Neural crest cell (in vitro differentiated cells): Measurements from ENCODE around the gene FAM180A. TPM values are rescaled to one million over a fixed set of nuclear protein-coding genes. Genes with fewer than 3 reads are reported as not detected.

Experiments used
- DNase-seq: peaks from one replicate; pipeline ENCODE4 v3.0.0; 2021; ENCODE audit warnings: low read depth, mixed read lengths, low spot score
- H3K27ac Mint-ChIP-seq: one replicate; pipeline ENCODE4 v1.8.0; 2021; ENCODE audit warnings: mild to moderate bottlenecking, mixed read lengths; ENCODE audit not compliant: unreplicated experiment
- H3K27me3 Mint-ChIP-seq: 2 replicates; pipeline ENCODE4 v1.8.0; 2021; ENCODE audit warnings: low read depth, mild to moderate bottlenecking, mixed read lengths
- H3K36me3 Mint-ChIP-seq: 2 replicates; pipeline ENCODE4 v1.8.0; 2021; ENCODE audit warnings: low read depth, mild to moderate bottlenecking, mixed read lengths
- H3K4me1 Mint-ChIP-seq: 2 replicates; pipeline ENCODE4 v1.8.0; 2021; ENCODE audit warnings: mixed read lengths
- H3K4me3 Mint-ChIP-seq: one replicate; pipeline ENCODE4 v1.8.0; 2021; ENCODE audit warnings: mild to moderate bottlenecking, mixed read lengths
- H3K9me3 Mint-ChIP-seq: 2 replicates; pipeline ENCODE4 v1.8.0; 2021; ENCODE audit warnings: mixed read lengths
- total RNA-seq: library from RNA; stranded (reverse); gene quantifications from 2 replicates; pipeline ENCODE4 v1.2.1, GENCODE V29; 2021
- TF ChIP-seq, protein P1 (sequence below): fragments of 200-600 bp; sonication (generic); conservative IDR thresholded peaks from 2 replicates; pipeline ENCODE4 v1.5.0; 2021; ENCODE audit warnings: antibody characterized with exemption, mild to moderate bottlenecking

Gene FAM180A
- total RNA-seq, 1 donor from 2014 or later = not detected

DNA sequence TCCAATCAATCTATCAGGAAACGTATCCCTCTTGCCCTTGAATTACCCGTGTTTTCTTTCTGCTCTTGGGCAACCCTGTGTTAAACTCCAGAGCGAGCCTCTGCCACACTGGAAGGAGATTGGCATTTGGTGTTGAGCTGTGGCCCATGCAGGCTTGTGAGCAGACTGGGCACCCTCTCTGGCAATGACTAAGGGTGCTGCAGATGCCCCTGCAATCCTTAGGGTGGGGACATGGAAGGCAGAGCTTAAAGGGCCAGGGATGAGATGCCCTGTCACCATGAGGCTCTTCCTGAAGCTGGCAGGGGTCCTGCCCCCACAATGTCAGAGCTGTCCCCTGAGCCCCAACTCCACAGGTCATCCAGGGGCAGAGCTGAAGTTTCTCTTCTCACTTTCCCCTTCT is 19.5 kb upstream of the FAM180A start:
- TF ChIP-seq, protein P1, sequence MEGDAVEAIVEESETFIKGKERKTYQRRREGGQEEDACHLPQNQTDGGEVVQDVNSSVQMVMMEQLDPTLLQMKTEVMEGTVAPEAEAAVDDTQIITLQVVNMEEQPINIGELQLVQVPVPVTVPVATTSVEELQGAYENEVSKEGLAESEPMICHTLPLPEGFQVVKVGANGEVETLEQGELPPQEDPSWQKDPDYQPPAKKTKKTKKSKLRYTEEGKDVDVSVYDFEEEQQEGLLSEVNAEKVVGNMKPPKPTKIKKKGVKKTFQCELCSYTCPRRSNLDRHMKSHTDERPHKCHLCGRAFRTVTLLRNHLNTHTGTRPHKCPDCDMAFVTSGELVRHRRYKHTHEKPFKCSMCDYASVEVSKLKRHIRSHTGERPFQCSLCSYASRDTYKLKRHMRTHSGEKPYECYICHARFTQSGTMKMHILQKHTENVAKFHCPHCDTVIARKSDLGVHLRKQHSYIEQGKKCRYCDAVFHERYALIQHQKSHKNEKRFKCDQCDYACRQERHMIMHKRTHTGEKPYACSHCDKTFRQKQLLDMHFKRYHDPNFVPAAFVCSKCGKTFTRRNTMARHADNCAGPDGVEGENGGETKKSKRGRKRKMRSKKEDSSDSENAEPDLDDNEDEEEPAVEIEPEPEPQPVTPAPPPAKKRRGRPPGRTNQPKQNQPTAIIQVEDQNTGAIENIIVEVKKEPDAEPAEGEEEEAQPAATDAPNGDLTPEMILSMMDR = no peak
- peaks cover 15% of the 10 kb centered on the region for H3K27me3 Mint-ChIP-seq
- peaks cover 4% of the 10 kb centered on the region for H3K4me1 Mint-ChIP-seq
- no peaks in the 10 kb centered on the region for H3K9me3 Mint-ChIP-seq
- no peak overlapping the region for H3K4me3 Mint-ChIP-seq
- no peak overlapping the region for H3K27ac Mint-ChIP-seq
- no peak for DNase-seq
- H3K36me3 Mint-ChIP-seq = no peaks in the 10 kb centered on the region

DNA sequence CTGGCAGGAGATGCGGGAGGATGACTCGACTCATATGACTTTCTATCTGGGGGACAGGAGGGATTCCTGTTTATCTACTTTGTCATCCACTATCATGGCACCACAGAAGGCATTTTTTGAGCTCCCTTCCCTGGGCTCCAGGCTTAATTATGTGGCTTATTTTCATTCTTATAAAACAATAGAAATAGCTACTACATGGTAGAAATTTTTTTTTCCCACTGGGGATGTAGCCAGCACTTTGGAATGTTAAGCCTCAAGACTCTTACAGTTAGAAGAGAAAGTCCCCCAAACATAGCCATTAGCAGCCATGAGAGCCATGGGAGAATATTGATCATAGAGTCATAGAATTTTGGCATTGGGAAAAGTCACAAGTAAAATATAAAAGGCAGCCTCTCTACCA is 14.6 kb upstream of the FAM180A start:
- no peaks in the 10 kb centered on the region for H3K36me3 Mint-ChIP-seq
- DNase-seq = no peak
- no peaks in the 10 kb centered on the region for H3K9me3 Mint-ChIP-seq
- TF ChIP-seq, protein P1 = no peak
- H3K27me3 Mint-ChIP-seq = peaks cover 28% of the 10 kb centered on the region
- no peak overlapping the region for H3K27ac Mint-ChIP-seq
- H3K4me3 Mint-ChIP-seq = no peak overlapping the region
- peaks cover 10% of the 10 kb centered on the region for H3K4me1 Mint-ChIP-seq

DNA sequence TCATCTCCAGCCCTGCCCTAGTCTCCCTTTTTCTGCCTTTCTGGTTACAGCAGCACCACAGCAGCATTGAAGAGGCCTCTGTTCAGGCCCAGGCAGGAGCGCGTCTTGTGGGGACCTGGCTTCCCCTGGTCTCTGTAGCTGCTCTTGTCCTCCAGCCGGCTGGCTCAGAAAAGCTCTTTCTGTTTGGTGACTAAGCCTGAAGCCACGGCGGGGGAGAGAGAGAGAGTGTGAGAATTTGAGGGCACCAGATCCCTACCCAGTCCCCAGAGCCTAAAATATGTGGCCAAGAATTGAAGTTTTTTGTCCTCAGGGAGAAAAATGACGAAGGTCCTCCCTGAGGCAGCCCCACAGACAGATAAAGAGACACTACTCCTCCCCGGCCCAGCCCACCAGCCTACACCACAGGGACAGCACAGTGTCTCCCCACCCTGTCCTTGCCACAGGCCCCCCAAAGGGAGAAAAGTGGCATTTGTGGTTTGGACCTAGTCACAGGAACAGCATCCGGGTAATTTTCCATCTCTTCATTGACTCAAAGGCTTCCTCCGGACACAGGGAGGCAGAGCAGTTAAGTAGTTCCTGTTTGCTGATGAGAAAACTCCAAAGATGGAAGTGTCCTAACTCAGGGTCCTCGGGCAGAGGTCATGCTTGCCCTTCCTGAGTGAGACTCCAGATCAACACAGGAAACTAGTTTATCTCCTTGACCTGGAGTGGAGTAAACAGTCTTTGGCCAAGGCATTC is 13.3 kb upstream of the FAM180A start:
- DNase-seq = no peak
- H3K4me3 Mint-ChIP-seq = no peak overlapping the region
- no peak overlapping the region for H3K27ac Mint-ChIP-seq
- peaks cover 13% of the 10 kb centered on the region for H3K4me1 Mint-ChIP-seq
- TF ChIP-seq, protein P1 = no peak
- H3K9me3 Mint-ChIP-seq = peaks cover under 1% of the 10 kb centered on the region
- H3K36me3 Mint-ChIP-seq = no peaks in the 10 kb centered on the region
- H3K27me3 Mint-ChIP-seq = peaks cover 32% of the 10 kb centered on the region

DNA sequence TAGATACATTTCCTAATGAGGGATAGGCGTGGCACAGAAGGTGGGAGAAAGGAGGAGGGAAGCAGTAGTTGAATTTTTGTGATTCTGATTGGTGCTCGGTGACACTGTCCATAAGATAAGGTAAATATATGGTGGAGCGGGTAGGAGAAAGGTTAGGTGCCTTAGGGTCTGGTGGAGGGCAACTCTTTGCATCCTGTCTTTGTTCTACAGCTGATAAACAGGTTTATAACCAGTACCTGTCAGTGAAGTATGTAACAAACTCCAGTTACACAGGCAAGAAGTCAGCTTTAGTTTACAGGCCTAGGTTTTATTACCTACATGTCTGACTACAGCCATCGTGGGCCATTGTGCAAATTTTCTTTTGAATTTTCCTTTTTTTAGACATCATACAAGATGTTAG is 10.9 kb upstream of the FAM180A start:
- TF ChIP-seq, protein P1 = no peak
- H3K36me3 Mint-ChIP-seq = no peaks in the 10 kb centered on the region
- peaks cover 4% of the 10 kb centered on the region for H3K9me3 Mint-ChIP-seq
- peaks cover 27% of the 10 kb centered on the region for H3K27me3 Mint-ChIP-seq
- no peak overlapping the region for H3K4me3 Mint-ChIP-seq
- no peak overlapping the region for H3K27ac Mint-ChIP-seq
- DNase-seq = no peak
- H3K4me1 Mint-ChIP-seq = peaks cover 8% of the 10 kb centered on the region

DNA sequence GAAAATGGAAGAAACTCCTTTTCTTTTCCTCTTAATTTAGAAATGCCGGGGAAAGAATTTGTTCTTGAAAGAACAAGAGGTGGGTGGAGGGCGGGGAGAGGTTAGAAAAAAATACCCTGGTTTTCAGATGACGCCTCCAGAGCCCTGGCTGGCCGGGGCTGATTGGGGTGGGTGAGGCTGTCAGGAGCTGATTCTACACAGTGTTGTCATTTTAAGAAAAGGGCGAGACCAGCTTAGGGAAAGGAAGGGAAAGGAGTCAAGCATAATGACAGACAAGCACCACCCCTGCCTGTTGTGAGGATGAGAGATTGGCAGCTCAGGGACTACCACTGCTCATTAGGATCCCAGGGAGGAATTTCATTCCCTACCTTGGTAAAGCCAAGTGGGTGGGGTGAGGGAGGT is 9.9 kb upstream of the FAM180A start:
- H3K36me3 Mint-ChIP-seq = no peaks in the 10 kb centered on the region
- H3K27ac Mint-ChIP-seq = no peak overlapping the region
- H3K4me1 Mint-ChIP-seq = peaks cover 13% of the 10 kb centered on the region
- H3K27me3 Mint-ChIP-seq = peaks cover 27% of the 10 kb centered on the region
- TF ChIP-seq, protein P1 = no peak
- H3K4me3 Mint-ChIP-seq = no peak overlapping the region
- H3K9me3 Mint-ChIP-seq = peaks cover 8% of the 10 kb centered on the region
- no peak for DNase-seq
